AG04449 (cell line): Measurements from ENCODE around the gene RNF183.

Experiments
- CTCF ChIA-PET: fragments of 350-600 bp; formaldehyde crosslinking; extraction: SDS; loops from one replicate; lab custom pipeline; 2021; ENCODE audit warnings: antibody characterized with exemption; lab: Yijun Ruan, JAX
- POLR2A ChIA-PET: fragments of 400-600, 350-600 bp; formaldehyde crosslinking; extraction: SDS; loops from one replicate; lab custom pipeline; 2020; ENCODE audit warnings: antibody characterized with exemption, inconsistent platforms; lab: Yijun Ruan, JAX
- DNase-seq: peaks from one replicate; pipeline ENCODE4 v3.0.0-alpha.2; 2010; ENCODE audit warnings: low read depth, low spot score
- H3K4me3 ChIP-seq: 2 replicates; pipeline ENCODE4 v1.5.1; 2011; ENCODE audit warnings: low read depth, mild to moderate bottlenecking, control low read depth, low read length
- CTCF ChIP-seq: IDR thresholded peaks from one replicate; pipeline ENCODE4 v1.5.1; 2011; ENCODE audit warnings: mild to moderate bottlenecking, moderate library complexity, low read length, control low read depth, inconsistent platforms; ENCODE audit not compliant: insufficient read depth; ENCODE audit errors: missing control alignments

Gene RNF183

GRCh38 chr9:113326230-113326629, 23.1 kb upstream of the RNF183 start:
- CTCF ChIA-PET, result interaction anchor here (0.6 to 1.4 kb wide), 5 partner anchors 16 to 149 kb away, joined by 3 to 4 read pairs (median 3); partner anchors contain the start of gene ALAD
- TF ChIP-seq CTCF, result no peak
- POLR2A ChIA-PET, result no interaction called here

DNA sequence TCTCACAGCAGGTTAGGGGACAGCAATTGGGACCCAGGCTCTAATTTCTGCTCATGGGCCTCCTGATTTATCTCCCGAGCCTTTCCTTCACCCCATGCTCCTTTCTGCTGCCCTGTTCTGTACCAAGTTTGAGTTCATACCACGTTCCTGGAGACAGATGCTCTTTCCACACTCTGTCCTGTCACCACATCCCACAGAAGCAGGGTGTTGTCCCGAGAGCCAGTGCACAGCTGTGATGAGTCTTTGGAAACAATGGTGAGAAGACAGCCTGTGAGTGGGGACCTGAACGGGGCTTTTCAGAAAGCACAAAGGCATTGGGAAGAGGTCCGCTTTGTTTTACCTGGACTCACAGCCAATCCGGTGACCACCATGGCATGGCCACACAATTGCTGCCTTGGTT, 19.5 kb upstream of the RNF183 start:
- TF ChIP-seq CTCF, result no peak
- CTCF ChIA-PET, result no interaction called here
- no peak overlapping the region for H3K4me3 ChIP-seq
- no peak for DNase-seq
- POLR2A ChIA-PET, result no interaction called here

More at GRCh38 chr9:113326230-113326629, 23.1 kb upstream of the RNF183 start:
- H3K4me3 ChIP-seq, result no peak overlapping the region
- DNase-seq, result no peak

GRCh38 chr9:113320051-113320450, 16.9 kb upstream of the RNF183 start:
- no peak for DNase-seq
- no peak overlapping the region for H3K4me3 ChIP-seq
- ChIA-PET CTCF (interaction anchor here (1.4 to 3.3 kb wide), 3 partner anchors 10 to 81 kb away, joined by 3 to 22 read pairs (median 5); partner anchors contain the start of gene ALAD), POLR2A (no interaction called here)
- TF ChIP-seq CTCF, result no peak

DNA sequence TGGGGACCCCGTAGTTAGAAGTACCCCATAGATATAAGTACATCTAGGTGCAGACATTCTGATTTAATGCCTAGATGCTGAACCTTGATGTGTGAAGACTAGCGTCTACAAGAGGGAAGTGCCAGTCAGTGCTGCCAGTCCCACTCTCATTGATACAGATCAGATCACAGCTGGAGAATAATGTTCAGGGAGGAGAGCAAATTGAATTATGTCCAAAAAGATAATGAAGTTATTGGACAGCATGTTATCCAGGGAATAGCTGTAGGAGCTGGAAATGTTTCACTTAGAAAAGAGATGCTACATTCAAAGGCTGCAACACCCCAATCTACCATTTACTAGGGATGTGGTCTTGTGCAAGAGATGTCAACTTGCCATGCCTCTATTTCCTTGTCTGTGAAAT, 15.9 kb upstream of the RNF183 start:
- no peak for TF ChIP-seq CTCF
- H3K4me3 ChIP-seq, result no peak overlapping the region
- ChIA-PET POLR2A (no interaction called here), CTCF (interaction anchor here (1.1 to 3.3 kb wide), 5 partner anchors 9 to 93 kb away, joined by 3 to 22 read pairs (median 4); partner anchors contain the start of gene ALAD)
- DNase-seq, result no peak

GRCh38 chr9:113317777-113318176, 14.6 kb upstream of the RNF183 start:
- TF ChIP-seq CTCF, result peak; percentile 4
- CTCF ChIA-PET, result interaction anchor here (1.2 to 3.3 kb wide), 5 partner anchors 8 to 94 kb away, joined by 3 to 22 read pairs (median 4); no protein-coding TSS in a partner anchor
- POLR2A ChIA-PET, result no interaction called here
- H3K4me3 ChIP-seq, result no peak overlapping the region
- DNase-seq, result no peak

GRCh38 chr9:113316030-113316429, 12.9 kb upstream of the RNF183 start:
- TF ChIP-seq CTCF, result no peak
- DNase-seq, result no peak
- CTCF ChIA-PET, result interaction anchor here (0.9 to 1.5 kb wide), 4 partner anchors 8 to 85 kb away, joined by 3 read pairs; partner anchors contain the start of genes ALAD and CDC26
- POLR2A ChIA-PET, result no interaction called here
- no peak overlapping the region for H3K4me3 ChIP-seq
